Measurements from ENCODE around the gene ARHGEF39. TPM values are rescaled to one million over a fixed set of nuclear protein-coding genes. Genes with fewer than 3 reads are reported as not detected.

The ARHGEF39 gene
- total and polyA plus RNA-seq, 10 of the 15 experiments (the other 5 are each of a cell fraction or from before 2014, with no cell fraction given), result 2.0 to 28.9 (median 13.2) TPM

DNA sequence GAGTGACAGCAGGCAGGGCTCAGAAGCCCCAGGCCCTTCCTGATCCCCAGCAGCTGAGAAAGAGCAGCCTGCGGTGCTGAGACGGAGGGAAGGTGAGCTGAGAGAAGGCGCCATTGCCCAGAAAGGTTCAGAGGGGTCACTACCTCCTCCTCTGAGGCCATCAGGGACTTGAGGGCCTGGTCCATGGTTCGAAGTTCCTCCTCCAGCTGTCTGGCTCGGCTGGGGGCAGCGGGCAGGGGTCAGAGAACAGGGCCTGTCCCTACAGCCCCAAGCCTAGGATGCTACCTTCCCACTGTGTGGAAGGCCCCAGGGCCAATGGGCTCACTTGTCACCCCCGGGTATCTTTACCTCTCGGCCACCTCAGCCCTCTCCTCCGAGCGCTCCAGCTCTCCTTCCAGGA, 19.9 kb upstream of the ARHGEF39 start:
- Histone ChIP-seq H2AFZ (ENCODE audit: control insufficient read depth, low read depth, low read length) (no peak overlapping the region), H3K4me3 (no peak overlapping the region), H3K27ac (ENCODE audit: control insufficient read depth, insufficient read depth) (no peak overlapping the region), H3K79me2 (ENCODE audit: control insufficient read depth, insufficient read depth, low read length) (no peaks in the 10 kb centered on the region; the same call in 1 of the 2 replicates), H3K36me3 (ENCODE audit: control insufficient read depth in 2 of 2, insufficient read depth in 2 of 2, low read length in 1 of 2) (no peaks in the 10 kb centered on the region), H3K9ac (ENCODE audit: control insufficient read depth, insufficient read depth, low read length) (no peak overlapping the region), H3K27me3 (replicated peaks in 1 of 2; ENCODE audit: control insufficient read depth in 2 of 2, insufficient read depth in 2 of 2, low read length in 1 of 2) (no peaks in the 10 kb centered on the region; a peak in 1 of 4 replicates), H3K4me2 (ENCODE audit: control insufficient read depth, insufficient read depth) (no peak overlapping the region), H4K20me1 (ENCODE audit: control insufficient read depth, insufficient read depth) (no peaks in the 10 kb centered on the region), H3K4me1 (ENCODE audit: control insufficient read depth, insufficient read depth, low read length) (peaks cover 8% of the 10 kb centered on the region), H3K9me3 (replicated peaks; ENCODE audit: control insufficient read depth, insufficient read depth, low read length) (no peaks in the 10 kb centered on the region)
- ChIA-PET SMC1A (ENCODE audit: uncharacterized antibody, unreplicated experiment) (interaction anchor here (1.1 to 1.2 kb wide), 2 partner anchors 9 to 24 kb away, joined by 3 to 5 read pairs; no protein-coding TSS in a partner anchor), CTCF (interaction anchor here (1.2 to 5.0 kb wide), 2 partner anchors 11 to 42 kb away, joined by 3 to 39 read pairs; no protein-coding TSS in a partner anchor), POLR2A (interaction anchor here (0.6 to 2.7 kb wide), 2 partner anchors 12 to 135 kb away, joined by 3 to 8 read pairs; no protein-coding TSS in a partner anchor), RAD21 (ENCODE audit: unreplicated experiment) (no interaction called here)
- FAIRE-seq (no peak), DNase-seq (ENCODE audit: low read depth, low spot score) (no peak), ATAC-seq (no peak)
- BruUV-seq (replicated peaks), result no TSS peak
- TF ChIP-seq MEF2A (IDR thresholded peaks at IDR 0.05; ENCODE audit: insufficient read depth, low read depth, low read length) (no peak), ZSCAN29 (IDR thresholded peaks at IDR 0.05) (no peak), WRNIP1 (IDR thresholded peaks at IDR 0.05; ENCODE audit: borderline replicate concordance, low read depth, low read length) (no peak), RB1 (IDR thresholded peaks at IDR 0.05; ENCODE audit: borderline replicate concordance) (no peak), KDM1A (IDR thresholded peaks at IDR 0.05; ENCODE audit: borderline replicate concordance) (no peak), TCF12 (IDR thresholded peaks at IDR 0.05; ENCODE audit: low read depth, low read length) (no peak), BACH1 (IDR thresholded peaks at IDR 0.05; ENCODE audit: borderline replicate concordance) (no peak), CEBPB (IDR thresholded peaks at IDR 0.05; ENCODE audit: borderline replicate concordance in 1 of 2, low read depth in 2 of 2, low read length in 2 of 2) (no peak)
- TF ChIP-seq, protein P1, sequence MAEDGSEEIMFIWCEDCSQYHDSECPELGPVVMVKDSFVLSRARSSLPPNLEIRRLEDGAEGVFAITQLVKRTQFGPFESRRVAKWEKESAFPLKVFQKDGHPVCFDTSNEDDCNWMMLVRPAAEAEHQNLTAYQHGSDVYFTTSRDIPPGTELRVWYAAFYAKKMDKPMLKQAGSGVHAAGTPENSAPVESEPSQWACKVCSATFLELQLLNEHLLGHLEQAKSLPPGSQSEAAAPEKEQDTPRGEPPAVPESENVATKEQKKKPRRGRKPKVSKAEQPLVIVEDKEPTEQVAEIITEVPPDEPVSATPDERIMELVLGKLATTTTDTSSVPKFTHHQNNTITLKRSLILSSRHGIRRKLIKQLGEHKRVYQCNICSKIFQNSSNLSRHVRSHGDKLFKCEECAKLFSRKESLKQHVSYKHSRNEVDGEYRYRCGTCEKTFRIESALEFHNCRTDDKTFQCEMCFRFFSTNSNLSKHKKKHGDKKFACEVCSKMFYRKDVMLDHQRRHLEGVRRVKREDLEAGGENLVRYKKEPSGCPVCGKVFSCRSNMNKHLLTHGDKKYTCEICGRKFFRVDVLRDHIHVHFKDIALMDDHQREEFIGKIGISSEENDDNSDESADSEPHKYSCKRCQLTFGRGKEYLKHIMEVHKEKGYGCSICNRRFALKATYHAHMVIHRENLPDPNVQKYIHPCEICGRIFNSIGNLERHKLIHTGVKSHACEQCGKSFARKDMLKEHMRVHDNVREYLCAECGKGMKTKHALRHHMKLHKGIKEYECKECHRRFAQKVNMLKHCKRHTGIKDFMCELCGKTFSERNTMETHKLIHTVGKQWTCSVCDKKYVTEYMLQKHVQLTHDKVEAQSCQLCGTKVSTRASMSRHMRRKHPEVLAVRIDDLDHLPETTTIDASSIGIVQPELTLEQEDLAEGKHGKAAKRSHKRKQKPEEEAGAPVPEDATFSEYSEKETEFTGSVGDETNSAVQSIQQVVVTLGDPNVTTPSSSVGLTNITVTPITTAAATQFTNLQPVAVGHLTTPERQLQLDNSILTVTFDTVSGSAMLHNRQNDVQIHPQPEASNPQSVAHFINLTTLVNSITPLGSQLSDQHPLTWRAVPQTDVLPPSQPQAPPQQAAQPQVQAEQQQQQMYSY (CRISPR knock-in tag; IDR thresholded peaks at IDR 0.05), result no peak
- TF ChIP-seq, protein P2, sequence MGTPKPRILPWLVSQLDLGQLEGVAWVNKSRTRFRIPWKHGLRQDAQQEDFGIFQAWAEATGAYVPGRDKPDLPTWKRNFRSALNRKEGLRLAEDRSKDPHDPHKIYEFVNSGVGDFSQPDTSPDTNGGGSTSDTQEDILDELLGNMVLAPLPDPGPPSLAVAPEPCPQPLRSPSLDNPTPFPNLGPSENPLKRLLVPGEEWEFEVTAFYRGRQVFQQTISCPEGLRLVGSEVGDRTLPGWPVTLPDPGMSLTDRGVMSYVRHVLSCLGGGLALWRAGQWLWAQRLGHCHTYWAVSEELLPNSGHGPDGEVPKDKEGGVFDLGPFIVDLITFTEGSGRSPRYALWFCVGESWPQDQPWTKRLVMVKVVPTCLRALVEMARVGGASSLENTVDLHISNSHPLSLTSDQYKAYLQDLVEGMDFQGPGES (IDR thresholded peaks at IDR 0.05), result no peak
- 69% methylated on average over 10 of the region's 10 CpGs for WGBS (ENCODE audit: insufficient coverage, insufficient replicate concordance, low lambda C conversion rate, missing lambda C conversion rate)
- in situ Hi-C loops (cut with MboI), result no loop called here
- intact Hi-C loops (cut with micrococcal nuclease; ENCODE audit: unreplicated experiment), result no loop called here
